ENCODE data around the gene SUB1.

The SUB1 gene

DNA sequence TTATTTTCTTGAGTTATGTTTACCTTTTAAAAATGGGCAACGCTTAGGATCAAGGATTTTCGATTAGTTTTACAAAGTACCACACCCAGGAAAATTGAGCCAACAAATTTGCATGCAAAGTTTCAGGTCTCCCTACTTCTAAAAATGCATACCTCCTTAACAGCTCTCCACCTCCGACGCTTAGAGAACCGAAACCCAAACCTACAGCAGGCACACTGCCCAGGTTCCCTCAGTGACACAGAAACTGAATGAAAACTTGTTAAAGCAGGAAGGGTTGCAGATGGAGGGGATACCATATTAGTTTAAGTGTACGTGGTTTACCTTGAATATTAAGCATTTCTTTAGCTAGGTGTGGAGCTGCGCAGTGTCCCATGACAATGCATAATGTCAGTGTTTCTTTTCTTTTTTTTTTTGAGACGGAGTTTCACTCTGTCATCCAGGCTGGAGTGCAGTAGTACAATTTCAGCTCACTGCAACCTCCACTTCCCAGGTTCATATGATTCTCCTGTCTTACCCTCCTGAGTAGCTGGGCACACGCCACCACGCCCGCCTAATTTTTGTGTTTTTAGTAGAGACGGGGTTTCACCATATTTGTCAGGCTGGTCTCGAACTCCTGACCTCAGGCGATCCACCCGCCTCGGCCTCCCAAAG, 1.6 kb upstream of the SUB1 start:
- peaks cover 53% of the 10 kb centered on the region for H3K4me1 Mint-ChIP-seq

GRCh38 chr5:32584646-32585045, 711 bp upstream of the SUB1 start:
- Mint-ChIP-seq H3K4me1 (peaks cover 60% of the 10 kb centered on the region), H3K36me3 (peaks cover 7% of the 10 kb centered on the region), H3K4me3 (peak overlapping the region; percentile 93), H3K27me3 (no peaks in the 10 kb centered on the region), H3K27ac (no peak overlapping the region), H3K9me3 (no peaks in the 10 kb centered on the region)

More for the DNA sequence above, 1.6 kb upstream of the SUB1 start:
- Mint-ChIP-seq H3K27me3 (no peaks in the 10 kb centered on the region), H3K4me3 (peak overlapping the region; percentile 51), H3K36me3 (peaks cover 7% of the 10 kb centered on the region), H3K9me3 (no peaks in the 10 kb centered on the region), H3K27ac (no peak overlapping the region)

- peaks cover 62% of the 10 kb centered on the region for H3K4me1 Mint-ChIP-seq
- no peaks in the 10 kb centered on the region for H3K9me3 Mint-ChIP-seq
- H3K27ac Mint-ChIP-seq, result peak overlapping the region; percentile 98
- peaks cover 7% of the 10 kb centered on the region for H3K36me3 Mint-ChIP-seq
- no peaks in the 10 kb centered on the region for H3K27me3 Mint-ChIP-seq
- H3K4me3 Mint-ChIP-seq, result peak overlapping the region; percentile 93
Measured at GRCh38 chr5:32585122-32585445, 273 bp upstream of the SUB1 start.

DNA sequence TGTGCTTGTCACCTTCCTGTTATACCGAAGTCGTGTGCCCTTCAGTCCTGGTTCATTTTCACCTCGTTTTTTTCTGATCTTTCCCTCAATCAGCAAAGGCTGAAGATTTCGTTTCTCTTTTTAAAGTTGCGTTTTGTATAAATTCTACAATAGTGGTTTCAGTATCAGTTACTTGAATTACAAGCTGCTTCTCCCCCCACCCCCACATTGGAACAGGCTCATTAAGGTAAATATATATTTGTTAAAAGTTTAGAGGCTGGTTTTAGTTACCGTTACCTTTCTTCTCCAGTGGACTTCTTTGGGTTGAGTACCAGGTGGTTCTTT, 881 bp downstream of the SUB1 start:
- H3K9me3 Mint-ChIP-seq, result no peaks in the 10 kb centered on the region
- no peaks in the 10 kb centered on the region for H3K27me3 Mint-ChIP-seq
- H3K27ac Mint-ChIP-seq, result peak overlapping the region; percentile 98
- H3K4me3 Mint-ChIP-seq, result peak overlapping the region; percentile 93
- peaks cover 64% of the 10 kb centered on the region for H3K4me1 Mint-ChIP-seq
- peaks cover 10% of the 10 kb centered on the region for H3K36me3 Mint-ChIP-seq

DNA sequence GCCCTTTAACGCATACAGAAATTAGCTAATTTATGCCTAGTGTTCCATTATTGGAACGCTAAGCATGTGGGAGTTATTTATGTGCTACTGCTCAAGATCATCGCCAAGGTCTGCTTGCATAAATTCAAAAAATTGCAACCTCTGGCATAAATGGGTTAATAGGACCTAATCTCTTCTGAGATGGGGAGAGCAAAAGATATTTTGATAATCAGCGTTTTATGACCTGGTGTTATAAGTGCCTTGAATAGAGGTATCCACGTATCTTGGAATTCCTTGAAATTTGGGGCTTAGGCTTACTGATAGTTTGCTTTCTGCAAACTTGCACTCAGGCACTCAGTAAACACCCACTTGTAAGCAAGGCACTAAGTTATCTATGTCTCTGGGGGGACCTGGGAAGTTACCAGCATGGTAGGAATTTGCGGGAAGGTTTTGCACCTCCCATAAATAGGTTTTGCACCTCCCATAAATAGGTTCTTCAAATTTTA, 1.8 kb downstream of the SUB1 start:
- no peaks in the 10 kb centered on the region for H3K9me3 Mint-ChIP-seq
- peak overlapping the region; percentile 93 for H3K4me3 Mint-ChIP-seq
- no peaks in the 10 kb centered on the region for H3K27me3 Mint-ChIP-seq
- peak overlapping the region; percentile 51 for H3K27ac Mint-ChIP-seq
- peaks cover 15% of the 10 kb centered on the region for H3K36me3 Mint-ChIP-seq
- H3K4me1 Mint-ChIP-seq, result peaks cover 71% of the 10 kb centered on the region

DNA sequence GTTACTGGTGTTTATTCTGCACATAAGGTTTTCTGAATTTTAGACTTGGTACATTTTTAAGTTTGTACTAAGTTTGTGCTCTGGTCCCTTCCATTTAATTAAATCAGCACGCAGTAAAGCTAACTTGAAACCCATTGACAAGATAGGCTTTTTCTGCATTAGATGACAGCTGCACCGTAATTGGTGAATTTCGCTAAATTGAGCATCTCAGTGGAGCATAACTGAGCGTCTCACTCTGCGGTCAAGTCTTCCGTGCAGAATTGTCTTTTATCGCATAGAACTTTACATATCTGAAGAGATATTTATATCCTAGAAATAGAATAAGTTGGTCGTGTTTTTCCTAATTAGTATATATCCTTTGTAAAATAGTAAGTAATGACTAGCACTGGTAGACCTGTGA, 4.1 kb downstream of the SUB1 start:
- H3K9me3 Mint-ChIP-seq, result no peaks in the 10 kb centered on the region
- H3K4me3 Mint-ChIP-seq, result peak overlapping the region; percentile 33
- no peak overlapping the region for H3K27ac Mint-ChIP-seq
- peaks cover 24% of the 10 kb centered on the region for H3K36me3 Mint-ChIP-seq
- H3K27me3 Mint-ChIP-seq, result no peaks in the 10 kb centered on the region
- peaks cover 71% of the 10 kb centered on the region for H3K4me1 Mint-ChIP-seq

- H3K4me3 Mint-ChIP-seq, result peak overlapping the region; percentile 68
- peaks cover 70% of the 10 kb centered on the region for H3K4me1 Mint-ChIP-seq
- H3K36me3 Mint-ChIP-seq, result peaks cover 24% of the 10 kb centered on the region
- H3K27ac Mint-ChIP-seq, result peak overlapping the region; percentile 74
- no peaks in the 10 kb centered on the region for H3K27me3 Mint-ChIP-seq
- no peaks in the 10 kb centered on the region for H3K9me3 Mint-ChIP-seq
Measured at GRCh38 chr5:32589942-32590869, 4.8 kb downstream of the SUB1 start.

GRCh38 chr5:32595118-32595517, 9.8 kb downstream of the SUB1 start:
- peak overlapping the region; percentile 13 for H3K27ac Mint-ChIP-seq
- peak overlapping the region; percentile 24 for H3K4me3 Mint-ChIP-seq
- no peaks in the 10 kb centered on the region for H3K27me3 Mint-ChIP-seq
- H3K9me3 Mint-ChIP-seq, result no peaks in the 10 kb centered on the region
- peaks cover 34% of the 10 kb centered on the region for H3K36me3 Mint-ChIP-seq
- peaks cover 84% of the 10 kb centered on the region for H3K4me1 Mint-ChIP-seq

DNA sequence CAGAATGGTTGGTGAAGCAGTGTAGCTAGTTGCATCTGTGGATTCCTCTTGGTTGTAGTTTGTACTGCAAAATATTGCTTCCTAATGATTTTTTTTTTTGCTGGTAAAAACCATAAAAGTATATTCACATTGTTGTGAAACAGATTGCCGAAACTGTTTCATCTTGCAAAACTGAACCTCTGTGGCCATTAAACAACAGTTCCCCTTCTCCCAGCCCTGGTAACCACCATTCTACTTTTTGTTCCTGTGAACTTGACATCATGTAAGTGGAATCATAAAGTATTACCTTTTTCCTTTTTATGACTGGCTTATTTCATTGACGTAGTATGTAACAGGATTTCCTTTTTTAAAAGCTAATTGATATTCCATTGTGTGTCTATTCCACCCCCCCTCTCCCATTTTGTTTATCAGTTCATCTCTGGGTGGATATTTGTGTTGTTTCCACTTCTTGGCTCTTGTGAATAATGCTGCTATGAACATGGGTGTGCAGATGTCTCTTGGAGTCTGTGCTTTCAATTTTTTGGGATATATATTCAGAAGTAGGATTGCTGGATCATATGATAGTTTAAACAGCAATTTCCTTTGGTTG, 11.8 kb downstream of the SUB1 start:
- Mint-ChIP-seq H3K9me3 (no peaks in the 10 kb centered on the region), H3K4me3 (peak overlapping the region; percentile 1), H3K27me3 (no peaks in the 10 kb centered on the region), H3K36me3 (peaks cover 30% of the 10 kb centered on the region), H3K27ac (peak overlapping the region; percentile 57), H3K4me1 (peaks cover 84% of the 10 kb centered on the region)

- H3K4me1 Mint-ChIP-seq, result peaks cover 80% of the 10 kb centered on the region
- peak overlapping the region; percentile 49 for H3K4me3 Mint-ChIP-seq
- H3K36me3 Mint-ChIP-seq, result peaks cover 24% of the 10 kb centered on the region
- H3K9me3 Mint-ChIP-seq, result no peaks in the 10 kb centered on the region
- H3K27ac Mint-ChIP-seq, result no peak overlapping the region
- no peaks in the 10 kb centered on the region for H3K27me3 Mint-ChIP-seq
Measured at GRCh38 chr5:32598260-32598937, 13.0 kb downstream of the SUB1 start.

- no peaks in the 10 kb centered on the region for H3K27me3 Mint-ChIP-seq
- H3K27ac Mint-ChIP-seq, result peak overlapping the region; percentile 60
- peaks cover 21% of the 10 kb centered on the region for H3K36me3 Mint-ChIP-seq
- H3K9me3 Mint-ChIP-seq, result no peaks in the 10 kb centered on the region
- H3K4me1 Mint-ChIP-seq, result peaks cover 77% of the 10 kb centered on the region
- H3K4me3 Mint-ChIP-seq, result no peak overlapping the region
Measured at GRCh38 chr5:32598997-32599549, 13.7 kb downstream of the SUB1 start.

GRCh38 chr5:32600054-32600622, 14.8 kb downstream of the SUB1 start:
- Mint-ChIP-seq H3K4me3 (no peak overlapping the region), H3K27me3 (no peaks in the 10 kb centered on the region), H3K4me1 (peaks cover 70% of the 10 kb centered on the region), H3K9me3 (no peaks in the 10 kb centered on the region), H3K27ac (no peak overlapping the region), H3K36me3 (peaks cover 24% of the 10 kb centered on the region)

- peaks cover 13% of the 10 kb centered on the region for H3K36me3 Mint-ChIP-seq
- H3K4me1 Mint-ChIP-seq, result peaks cover 57% of the 10 kb centered on the region
- H3K4me3 Mint-ChIP-seq, result no peak overlapping the region
- H3K27me3 Mint-ChIP-seq, result no peaks in the 10 kb centered on the region
- no peaks in the 10 kb centered on the region for H3K9me3 Mint-ChIP-seq
- H3K27ac Mint-ChIP-seq, result peak overlapping the region; percentile 67
Measured at GRCh38 chr5:32601623-32602295, 16.4 kb downstream of the SUB1 start.

GRCh38 chr5:32602906-32603305, 17.5 kb downstream of the SUB1 start:
- peaks cover 13% of the 10 kb centered on the region for H3K36me3 Mint-ChIP-seq

More at GRCh38 chr5:32602906-32603305, 17.5 kb downstream of the SUB1 start:
- H3K27ac Mint-ChIP-seq, result peak overlapping the region; percentile 30
- H3K27me3 Mint-ChIP-seq, result no peaks in the 10 kb centered on the region
- H3K4me3 Mint-ChIP-seq, result no peak overlapping the region
- H3K9me3 Mint-ChIP-seq, result no peaks in the 10 kb centered on the region
- H3K4me1 Mint-ChIP-seq, result peaks cover 49% of the 10 kb centered on the region

Measured in activated naive CD4-positive, alpha-beta T cell treated with anti-CD3 and anti-CD28 coated beads, Interleukin-2, amount 50 U/mL, for 24 hours (primary cell).